ENCODE measurements around the gene NSG1. TPM values are rescaled to one million over a fixed set of nuclear protein-coding genes. Genes with fewer than 3 reads are reported as not detected.

The NSG1 gene
- total and polyA plus RNA-seq, 2 donors (not counting 3 experiments of a cell fraction or from before 2014, with no cell fraction given): 2.0 to 2.9 TPM

GRCh38 chr4:4355302-4355701 is 31.6 kb upstream of the NSG1 start:
- POLR2A ChIA-PET: no interaction called here
- intact Hi-C loops (cut with micrococcal nuclease) (no loop called here), dilution Hi-C loops (cut with MboI; ENCODE audit: extremely low pct_ligation_motif_present, low sequenced_read_pairs) (no loop called here)

More at GRCh38 chr4:4355302-4355701, 31.6 kb upstream of the NSG1 start:
- Histone ChIP-seq H3K9me3 (replicated peaks; ENCODE audit: control insufficient read depth, insufficient read depth, low read length) (no peaks in the 10 kb centered on the region), H3K4me1 (ENCODE audit: control insufficient read depth, extremely low read depth, insufficient read depth, low read length) (no peaks in the 10 kb centered on the region), H3K79me2 (ENCODE audit: control insufficient read depth, insufficient read depth, low read length) (no peaks in the 10 kb centered on the region), H3K9ac (replicated peaks; ENCODE audit: extremely low read depth, insufficient read depth, low read length) (no peak overlapping the region), H4K20me1 (replicated peaks; ENCODE audit: control insufficient read depth, extremely low read depth, insufficient read depth, low read length) (no peaks in the 10 kb centered on the region), H3K36me3 (ENCODE audit: control insufficient read depth in 2 of 2, extremely low read depth in 1 of 2, insufficient read depth in 2 of 2, low read length in 2 of 2) (no peaks in the 10 kb centered on the region), H3K4me2 (ENCODE audit: insufficient read depth, low read length) (no peak overlapping the region), H3K27ac (ENCODE audit: insufficient read depth, low read depth, low read length) (no peak overlapping the region), H3K27me3 (ENCODE audit: control insufficient read depth in 2 of 2, insufficient read depth in 2 of 2, low read length in 2 of 2) (peaks cover 2 to 4% of the 10 kb centered on the region in 2 experiments), H2AFZ (ENCODE audit: low read depth, low read length) (no peak overlapping the region), H3K9me1 (replicated peaks; ENCODE audit: control insufficient read depth, extremely low read depth, insufficient read depth, low read length) (no peaks in the 10 kb centered on the region), H3K4me3 (replicated peaks in 1 of 3; ENCODE audit: insufficient read depth in 1 of 3, low read depth in 1 of 3, low read length in 3 of 3) (no peak overlapping the region)
- TF ChIP-seq POLR2A (IDR thresholded peaks at IDR 0.05; ENCODE audit: low read depth, low read length) (no peak), EZH2 (IDR thresholded peaks at IDR 0.05; ENCODE audit: borderline replicate concordance, low read depth, low read length, severe bottlenecking) (no peak), GATA2 (IDR thresholded peaks at IDR 0.05; ENCODE audit: insufficient read depth, insufficient read length, low read depth, low read length) (no peak), CTCF (IDR thresholded peaks at IDR 0.05; ENCODE audit: extremely low read depth in 1 of 2, insufficient read depth in 1 of 2, low read depth in 1 of 2, low read length in 2 of 2) (no peak), MYC (IDR thresholded peaks at IDR 0.05; ENCODE audit: low read depth, low read length) (no peak), MAX (IDR thresholded peaks at IDR 0.05; ENCODE audit: insufficient read depth, insufficient read length) (no peak), FOS (IDR thresholded peaks at IDR 0.05; ENCODE audit: borderline replicate concordance, insufficient read depth, low read length) (no peak), JUN (IDR thresholded peaks at IDR 0.05; ENCODE audit: borderline replicate concordance, insufficient read depth, insufficient read length, low read depth) (no peak), POLR2AphosphoS5 (IDR thresholded peaks at IDR 0.05; ENCODE audit: insufficient read depth, low read depth, low read length) (no peak)
- DNase-seq (ENCODE audit: low read depth, low spot score) (no peak), FAIRE-seq (no peak)
- BruUV-seq (replicated peaks): no TSS peak
- CTCF ChIA-PET: no interaction called here

Measured in endothelial cell of umbilical vein (primary cell).